ENCODE data around the gene QRICH1. TPM values are rescaled to one million over a fixed set of nuclear protein-coding genes. Genes with fewer than 3 reads are reported as not detected.

QRICH1 gene
- total RNA-seq, 1 experiment from 2014 or later, result 151 TPM

GRCh38 chr3:49076646-49077045, 17.2 kb downstream of the QRICH1 start:
- no peaks in the 10 kb centered on the region for H3K4me1 ChIP-seq (ENCODE audit: insufficient read depth, low read length)
- peaks cover 9% of the 10 kb centered on the region; the same call in 1 of the 2 replicates for H3K79me2 ChIP-seq (ENCODE audit: insufficient read depth, low read length)
- H4K20me1 ChIP-seq (ENCODE audit: control insufficient read depth, insufficient read depth, insufficient read length), result no peaks in the 10 kb centered on the region

More at GRCh38 chr3:49076646-49077045, 17.2 kb downstream of the QRICH1 start:
- no peak overlapping the region for H3K9ac ChIP-seq (ENCODE audit: extremely low read depth, insufficient read length, low read length)
- no peak overlapping the region for H3K27ac Mint-ChIP-seq
- 0 out of 4 replicates have a peak, but pooled peaks cover 0 to 2% of the 10 kb centered on the region in 2 experiments for H3K4me1 Mint-ChIP-seq
- H2BK120ac ChIP-seq (ENCODE audit: low read depth, low read length, poor library complexity, severe bottlenecking), result no peak overlapping the region
- H3K27me3 Mint-ChIP-seq (ENCODE audit: low read depth), result no peaks in the 10 kb centered on the region
- WGBS (ENCODE audit: extremely low coverage, insufficient read length, low lambda C conversion rate), result no CpG with 5 or more reads among the region's 4 CpGs
- H3K4me3 Mint-ChIP-seq, result no peak overlapping the region
- no peak overlapping the region for H3K56ac ChIP-seq (ENCODE audit: insufficient read length, low read depth, low read length)
- H4K8ac ChIP-seq (replicated peaks; ENCODE audit: insufficient read length, low read depth, low read length), result no peak overlapping the region
- H3K14ac ChIP-seq (ENCODE audit: insufficient read depth, low read length), result no peak overlapping the region
- H3K27ac ChIP-seq (ENCODE audit: insufficient read length, low read depth, low read length), result no peak overlapping the region
- peaks cover 44 to 61% (median 57%) of the 10 kb centered on the region in 3 experiments for H3K36me3 Mint-ChIP-seq (ENCODE audit: insufficient read depth in 1 of 3, low read depth in 3 of 3)
- H2AK5ac ChIP-seq (ENCODE audit: insufficient read length, low read length), result no peak overlapping the region
- no peak for TF ChIP-seq CTCF (conservative IDR thresholded peaks at IDR 0.05)
- no peak overlapping the region for H2AFZ ChIP-seq (ENCODE audit: low read length)
- no peak overlapping the region for H3T11ph ChIP-seq (ENCODE audit: low read length)
- no peaks in the 10 kb centered on the region for H3K27me3 ChIP-seq (ENCODE audit: insufficient read depth, low read length)
- peaks cover 10% of the 10 kb centered on the region for H3K79me1 ChIP-seq (ENCODE audit: insufficient read depth, low read depth, low read length, poor library complexity, severe bottlenecking)
- H2BK15ac ChIP-seq (ENCODE audit: low read depth, low read length), result no peak overlapping the region
- H2BK20ac ChIP-seq (ENCODE audit: low read depth, low read length, poor library complexity, severe bottlenecking), result no peak overlapping the region
- no peak overlapping the region for H3K4me2 ChIP-seq (ENCODE audit: insufficient read depth, insufficient read length, low read length)
- no peaks in the 10 kb centered on the region for H3K9me3 Mint-ChIP-seq
- H2BK12ac ChIP-seq (ENCODE audit: insufficient read length, low read depth, low read length), result no peak overlapping the region
- DNase-seq, result no peak
- H3K4ac ChIP-seq (ENCODE audit: low read depth, low read length), result no peak overlapping the region
- no peak overlapping the region for H2BK5ac ChIP-seq (ENCODE audit: insufficient read length, low read length)
- H4K5ac ChIP-seq (ENCODE audit: insufficient read length, low read depth, low read length), result no peak overlapping the region
- no peaks in the 10 kb centered on the region for H3K9me3 ChIP-seq (ENCODE audit: control insufficient read depth, low read depth, low read length)
- no peaks in the 10 kb centered on the region for H3K23me2 ChIP-seq (ENCODE audit: insufficient read length, low read depth, low read length, poor library complexity, severe bottlenecking)
- H3K18ac ChIP-seq (ENCODE audit: insufficient read length, low read depth, low read length), result no peak overlapping the region
- no peak overlapping the region for H3K23ac ChIP-seq (ENCODE audit: insufficient read length, low read depth, low read length)
- no peak overlapping the region for H4K91ac ChIP-seq (ENCODE audit: insufficient read length, low read depth, low read length)
